ENCODE data around the gene RBM17. TPM values are rescaled to one million over a fixed set of nuclear protein-coding genes. Genes with fewer than 3 reads are reported as not detected.

Gene RBM17
- total and polyA plus RNA-seq, 2 of the 4 experiments (the other 2 are of a cell fraction) = 24.6 to 56.7 TPM

GRCh38 chr10:6146013-6146785, 57.4 kb downstream of the RBM17 start:
- peaks cover 12 to 77% of the 10 kb centered on the region in 2 experiments for H3K79me1 ChIP-seq (ENCODE audit: low read depth in 1 of 2, low read length in 2 of 2)
- peak overlapping the region; percentile 63 for H3K23ac ChIP-seq (ENCODE audit: low read depth, low read length)
- intact Hi-C loops (cut with micrococcal nuclease) (no loop called here), dilution Hi-C loops (cut with HindIII; ENCODE audit: low sequenced_read_pairs, unreplicated experiment) (no loop called here), in situ Hi-C loops (cut with MboI; ENCODE audit: low sequenced_read_pairs) (loop anchor here (25.0 kb wide), 1 partner anchor 616 kb away; no protein-coding TSS in a partner anchor)
- peak overlapping the region; percentile 74 for H2AK5ac ChIP-seq (ENCODE audit: low read depth, low read length)
- WGBS, 2 experiments (ENCODE audit: extremely low coverage in 2 of 2, insufficient read length in 1 of 2) = 59% methylated on average over 3 of the region's 22 CpGs; no CpG with 5 or more reads in 1 of the 2 experiments
- peak overlapping the region; percentile 93 for H3K27ac ChIP-seq (ENCODE audit: insufficient read depth, low read length)
- H2BK120ac ChIP-seq (ENCODE audit: low read depth, low read length) = no peak overlapping the region
- H2BK15ac ChIP-seq (ENCODE audit: low read depth, low read length) = no peak overlapping the region; the same call in 2 of the 3 replicates
- H2BK5ac ChIP-seq (ENCODE audit: low read depth, low read length, poor library complexity, severe bottlenecking) = no peak overlapping the region
- H3K27me3 ChIP-seq (ENCODE audit: control insufficient read depth, insufficient read depth, low read length) = no peaks in the 10 kb centered on the region
- DNase-seq = no peak
- peak overlapping the region; percentile 34; the same call in 1 of the 2 replicates for H3K56ac ChIP-seq (ENCODE audit: extremely low read depth, insufficient read depth, low read length)
- H2BK20ac ChIP-seq (ENCODE audit: low read depth, low read length) = no peak overlapping the region
- H3K9ac ChIP-seq (ENCODE audit: low read depth, low read length) = peak overlapping the region; percentile 98
- H4K5ac ChIP-seq (ENCODE audit: low read depth, low read length) = no peak overlapping the region; the same call in 1 of the 2 replicates
- no peak for ATAC-seq (ENCODE audit: low read depth)
- H3K4me1 ChIP-seq (ENCODE audit: control insufficient read depth, insufficient read depth, low read length) = peaks cover 19% of the 10 kb centered on the region
- peaks cover 9% of the 10 kb centered on the region for H3K36me3 ChIP-seq (ENCODE audit: control insufficient read depth, insufficient read depth, low read length)
- H3K18ac ChIP-seq (ENCODE audit: low read depth, low read length) = no peak overlapping the region
- peak overlapping the region; percentile 7; the same call in 1 of the 2 replicates for H3K14ac ChIP-seq (replicated peaks; ENCODE audit: low read depth, low read length)
- ChIA-PET CTCF (interaction anchor here (1.2 kb wide), 1 partner anchor 60 kb away, joined by 3 read pairs; no protein-coding TSS in a partner anchor), POLR2A (ENCODE audit: unreplicated experiment) (interaction anchor here (0.5 kb wide), 1 partner anchor 174 kb away, joined by 7 read pairs; no protein-coding TSS in a partner anchor)
- H4K8ac ChIP-seq (ENCODE audit: low read depth in 2 of 2, low read length in 2 of 2) = peak overlapping the region in 1 of 2 experiments; percentile 14; a peak in 1 of 4 replicates
- H2AK9ac ChIP-seq (replicated peaks; ENCODE audit: low read depth, low read length, poor library complexity) = peak overlapping the region; percentile 95
- peak overlapping the region; percentile 87 for H2AFZ ChIP-seq (replicated peaks; ENCODE audit: low read length, poor library complexity)
- H3K9me3 ChIP-seq (ENCODE audit: control insufficient read depth, insufficient read depth, low read length) = no peaks in the 10 kb centered on the region
- no TSS peak for BruUV-seq (replicated peaks)
- H3K9me1 ChIP-seq (ENCODE audit: insufficient read depth, low read length) = peaks cover 24% of the 10 kb centered on the region
- peak overlapping the region; percentile 94 for H3K4me2 ChIP-seq (ENCODE audit: low read depth, low read length)
- peaks cover 40% of the 10 kb centered on the region for H4K20me1 ChIP-seq (ENCODE audit: insufficient read depth, low read length)
- H4K91ac ChIP-seq (ENCODE audit: insufficient read depth, low read depth, low read length) = peak overlapping the region; percentile 19; the same call in 1 of the 2 replicates
- H3K4me3 ChIP-seq (ENCODE audit: insufficient read depth, low read depth, low read length) = peak overlapping the region; percentile 75
- H3K4ac ChIP-seq (ENCODE audit: low read depth, low read length) = peak overlapping the region; percentile 46
- no peak for TF ChIP-seq MAFK (IDR thresholded peaks at IDR 0.05; ENCODE audit: low read depth, low read length)
- TF ChIP-seq ELK1 (IDR thresholded peaks at IDR 0.05; ENCODE audit: borderline replicate concordance, low read depth, low read length) = no peak
- no peak for TF ChIP-seq SMC3 (IDR thresholded peaks at IDR 0.05; ENCODE audit: low read depth, low read length)
- no peak for TF ChIP-seq USF2 (IDR thresholded peaks at IDR 0.05; ENCODE audit: low read depth, low read length)
- TF ChIP-seq RFX5 (IDR thresholded peaks at IDR 0.05; ENCODE audit: low read depth, low read length) = no peak
- TF ChIP-seq RCOR1 (IDR thresholded peaks at IDR 0.05; ENCODE audit: insufficient replicate concordance, low read length) = no peak
- TF ChIP-seq CHD1 (IDR thresholded peaks at IDR 0.05; ENCODE audit: low read depth, low read length) = no peak
- TF ChIP-seq MAZ (IDR thresholded peaks at IDR 0.05; ENCODE audit: borderline replicate concordance, low read depth, low read length) = no peak
- no peak for TF ChIP-seq MXI1 (IDR thresholded peaks at IDR 0.05; ENCODE audit: borderline replicate concordance, low read depth, low read length)
- TF ChIP-seq RAD21 (IDR thresholded peaks at IDR 0.05; ENCODE audit: low read length) = no peak
- no peak for TF ChIP-seq FOS (IDR thresholded peaks at IDR 0.05; ENCODE audit: low read depth, low read length)
- no peak for TF ChIP-seq NFE2L2 (IDR thresholded peaks at IDR 0.05; ENCODE audit: low read depth, low read length)
- no peak for TF ChIP-seq BHLHE40 (IDR thresholded peaks at IDR 0.05; ENCODE audit: low read depth, low read length)
- TF ChIP-seq CEBPB (IDR thresholded peaks at IDR 0.05; ENCODE audit: low read depth, low read length) = no peak
- no peak for TF ChIP-seq POLR2A (IDR thresholded peaks at IDR 0.05; ENCODE audit: low read depth, low read length)

Data from IMR-90 (cell line).